Kidney (tissue), 14 donors: ENCODE data around the gene CUEDC1. TPM values are rescaled to one million over a fixed set of nuclear protein-coding genes. Genes with fewer than 3 reads are reported as not detected.

Experiments used
- DNase-seq, 5 donors: peaks; one replicate each; pipeline ENCODE4 v3.0.0-alpha.2; 2013 to 2020
- FAIRE-seq: peaks from 2 replicates; lab custom pipeline; 2012; peaks lifted over from hg19 to GRCh38; lab: Jason Lieb, UNC
- H3K27ac ChIP-seq, 2 donors: one replicate each; pipeline ENCODE4 v1.7.0; 2013; ENCODE audit warnings: low read depth in 2 of 2, low read length in 2 of 2, inconsistent platforms in 1 of 2
- H3K27me3 ChIP-seq: one replicate; pipeline ENCODE4 v1.7.1; 2013; ENCODE audit warnings: low read length, inconsistent platforms; ENCODE audit not compliant: control insufficient read depth, insufficient read depth
- H3K36me3 ChIP-seq, 3 donors: one replicate each; pipeline versions ENCODE4 v1.7.0 to v1.7.1; 2013; ENCODE audit warnings: low read length in 3 of 3, control low read depth in 1 of 3, inconsistent platforms in 1 of 3; ENCODE audit not compliant: insufficient read depth in 3 of 3, control insufficient read depth in 2 of 3
- H3K4me1 ChIP-seq, 3 donors: one replicate each; pipeline versions ENCODE4 v1.7.0 to v1.7.1; 2013; ENCODE audit warnings: low read length in 3 of 3, inconsistent platforms in 1 of 3, low read depth in 1 of 3; ENCODE audit not compliant: control insufficient read depth in 2 of 3, insufficient read depth in 2 of 3
- H3K4me3 ChIP-seq, 3 donors: one replicate each; pipeline versions ENCODE4 v1.7.0 to v1.8.1; 2013; ENCODE audit warnings: low read length in 3 of 3, control low read depth in 1 of 3, inconsistent platforms in 1 of 3
- H3K9ac ChIP-seq, 3 donors: one replicate each; pipeline versions ENCODE4 v1.7.0 to v1.7.1; 2013; ENCODE audit warnings: low read length in 3 of 3, control low read depth in 1 of 3, inconsistent platforms in 1 of 3
- H3K9me3 ChIP-seq, 3 donors: one replicate each; pipeline versions ENCODE4 v1.7.0 to v1.7.1; 2013; ENCODE audit warnings: low read length in 3 of 3, control low read depth in 1 of 3, inconsistent platforms in 1 of 3; ENCODE audit not compliant: control insufficient read depth in 2 of 3, insufficient read depth in 1 of 3
- CTCF ChIP-seq: IDR thresholded peaks from 3 replicates; pipeline ENCODE4 v1.5.1; 2012; ENCODE audit warnings: mild to moderate bottlenecking, moderate library complexity, borderline replicate concordance; ENCODE audit not compliant: insufficient read depth; ENCODE audit errors: extremely low read depth
- intact Hi-C: fragments of 100-400 bp; cut with DNase I; formaldehyde crosslinking; loops from one replicate; pipeline ENCODE4 v1.11.1; 2022
- polyA plus RNA-seq: library from polyadenylated mRNA; stranded (reverse); fragments of 350-450 nt; fragmentation: Illumina TruSeq; extraction: RNeasy Lipid Tissue Mini Kit (QIAGEN cat#74804); gene quantifications from one replicate; pipeline ENCODE4 v1.2.3, GENCODE V29; 2014; ENCODE audit warnings: low read depth, low replicate concordance; ENCODE audit not compliant: insufficient read depth
- total RNA-seq: library from RNA; stranded (reverse); fragmentation: NEBNext Ultra II Directional; extraction: Animal tissue kit (Norgen Biotek cat#: 25700); gene quantifications from one replicate; pipeline ENCODE4 v1.2.1, GENCODE V29; 2021
- donor health status: control.
- donor health status: control.
- donor health status: control.
- donor health status: control.
- donor health status: control.
- donor health status: DM: yes; HTN: yes; CAD: no.
- donor health status: Normal renal cell carcinoma (clear cell type).

CUEDC1 gene
- total and polyA plus RNA-seq, 2 donors from 2014 or later = 33.0 to 52.3 TPM

DNA sequence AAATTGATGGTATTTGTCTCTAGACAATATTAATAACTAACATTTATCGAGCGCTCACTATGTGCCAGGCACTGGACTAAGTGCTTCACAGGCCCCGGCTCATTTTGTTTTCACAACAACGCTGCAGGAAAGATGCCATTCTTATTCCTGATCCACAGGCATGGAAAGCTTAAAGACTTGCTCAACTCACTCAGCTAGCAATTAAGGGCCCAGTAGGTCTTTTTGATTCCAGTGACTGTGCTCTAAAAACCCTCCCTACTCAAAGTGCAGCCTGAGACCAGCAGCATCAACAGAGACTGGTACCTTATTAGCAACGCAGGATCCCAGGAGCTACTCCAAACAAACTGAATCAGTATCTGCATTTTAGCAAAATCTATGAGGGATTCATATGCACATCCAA, 35.3 kb downstream of the CUEDC1 start:
- H3K4me3 ChIP-seq = no peak overlapping the region
- no peak overlapping the region for H3K27ac ChIP-seq
- no peaks in the 10 kb centered on the region for H3K36me3 ChIP-seq
- FAIRE-seq (no peak), DNase-seq (no peak)
- intact Hi-C loops = no loop called here
- no peak overlapping the region for H3K9ac ChIP-seq
- H3K27me3 ChIP-seq = no peaks in the 10 kb centered on the region
- H3K9me3 ChIP-seq = no peaks in the 10 kb centered on the region
- TF ChIP-seq CTCF = no peak
- peaks cover 0 to 37% (median 29%) of the 10 kb centered on the region in 3 donors for H3K4me1 ChIP-seq

- intact Hi-C loops = no loop called here
- FAIRE-seq (no peak), DNase-seq (no peak)
- H3K27me3 ChIP-seq = no peaks in the 10 kb centered on the region
- H3K4me3 ChIP-seq = no peak overlapping the region
- H3K4me1 ChIP-seq = peaks cover 0 to 53% (median 35%) of the 10 kb centered on the region in 3 donors
- H3K9me3 ChIP-seq = no peaks in the 10 kb centered on the region
- H3K36me3 ChIP-seq = no peaks in the 10 kb centered on the region
- H3K27ac ChIP-seq = no peak overlapping the region
- no peak for TF ChIP-seq CTCF
- H3K9ac ChIP-seq = peak overlapping the region in 1 of 3 donors; percentile 36
Observed at GRCh38 chr17:57918017-57918895, 37.0 kb downstream of the CUEDC1 start.

DNA sequence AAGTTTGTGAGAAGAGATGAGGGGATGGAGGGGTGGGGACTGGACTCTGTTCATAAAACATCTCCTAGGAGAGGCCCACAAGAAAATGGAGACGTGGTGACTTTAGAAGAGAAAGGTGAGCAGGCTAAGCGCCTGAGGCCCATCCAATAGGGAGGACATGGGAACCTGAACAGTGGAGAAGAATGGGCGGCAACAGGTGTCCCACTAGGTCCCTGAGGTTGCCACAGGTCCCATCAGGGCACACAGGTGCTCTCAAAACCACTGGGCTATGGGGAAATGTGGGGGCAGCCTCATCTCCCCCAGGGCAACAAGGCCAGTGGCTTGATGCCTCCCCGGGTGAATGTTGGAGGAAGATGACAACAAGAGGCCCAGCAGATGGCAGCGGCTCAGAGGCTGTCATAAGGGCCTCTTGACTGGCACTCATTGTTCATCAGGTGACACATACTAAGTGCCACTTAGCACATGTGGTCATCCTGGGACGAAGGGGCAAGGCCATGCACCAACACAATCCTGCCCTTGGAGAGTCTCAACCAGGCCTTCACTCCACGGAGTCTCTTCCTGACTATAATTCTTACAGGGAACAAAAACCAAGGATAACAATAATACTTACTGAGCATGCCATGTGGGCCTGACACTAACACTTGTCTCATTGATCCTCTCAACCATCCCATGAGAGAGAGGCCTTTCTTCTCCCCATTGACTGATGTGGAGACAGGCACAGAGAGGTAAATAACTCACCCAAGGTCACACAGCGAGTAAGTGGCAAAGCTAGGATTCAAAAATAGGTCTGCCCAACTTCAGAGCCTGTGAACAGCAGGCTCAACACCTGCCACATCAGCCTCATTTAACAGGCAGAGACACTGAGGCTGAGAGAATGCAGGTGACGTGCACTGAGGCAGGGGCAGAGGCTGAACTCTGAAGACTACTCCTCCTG, 38.0 kb downstream of the CUEDC1 start:
- peak overlapping the region in 1 of 2 donors; percentile 7 for H3K27ac ChIP-seq
- H3K9me3 ChIP-seq = no peaks in the 10 kb centered on the region
- FAIRE-seq = no peak
- no peak overlapping the region for H3K4me3 ChIP-seq
- intact Hi-C loops = no loop called here
- no peaks in the 10 kb centered on the region for H3K36me3 ChIP-seq
- peak overlapping the region in 1 of 3 donors; percentile 36 for H3K9ac ChIP-seq
- no peak for TF ChIP-seq CTCF
- DNase-seq = no peak
- no peaks in the 10 kb centered on the region for H3K27me3 ChIP-seq
- peaks cover 0 to 49% (median 31%) of the 10 kb centered on the region in 3 donors for H3K4me1 ChIP-seq
